Mesenchymal stem cell (in vitro differentiated cells and primary cell): ENCODE measurements around the gene FRMD8.

Source experiments
- DNase-seq: peaks from one replicate; pipeline ENCODE4 v3.0.0-alpha.2; 2013
- H2AFZ ChIP-seq: one replicate; pipeline ENCODE4 v1.6.1; 2013; ENCODE audit warnings: low read depth, mild to moderate bottlenecking, control low read depth, inconsistent platforms, low read length, moderate library complexity
- H2AK5ac ChIP-seq: 2 replicates; pipeline ENCODE4 v1.6.1; 2013; ENCODE audit warnings: low read length, moderate library complexity, mild to moderate bottlenecking, inconsistent platforms; ENCODE audit not compliant: severe bottlenecking
- H2BK120ac ChIP-seq: one replicate; pipeline ENCODE4 v1.6.1; 2013; ENCODE audit warnings: low read depth, mild to moderate bottlenecking, inconsistent platforms, low read length, moderate library complexity
- H2BK12ac ChIP-seq, 2 experiments: one replicate each; pipeline ENCODE4 v1.6.1; 2013; ENCODE audit warnings: inconsistent platforms in 2 of 2, low read length in 2 of 2, mild to moderate bottlenecking in 2 of 2, moderate library complexity in 2 of 2, control low read depth in 1 of 2
- H2BK15ac ChIP-seq: one replicate; pipeline ENCODE4 v1.6.1; 2013; ENCODE audit warnings: mild to moderate bottlenecking, low read depth, inconsistent platforms; ENCODE audit not compliant: poor library complexity, severe bottlenecking
- H2BK5ac ChIP-seq: 2 replicates; pipeline ENCODE4 v1.6.1; 2013; ENCODE audit warnings: low read depth, mild to moderate bottlenecking, low read length, control low read depth, inconsistent platforms; ENCODE audit not compliant: poor library complexity, severe bottlenecking
- H3K14ac ChIP-seq, 2 experiments: one replicate each; pipeline ENCODE4 v1.6.1; 2013; ENCODE audit warnings: inconsistent platforms in 2 of 2, low read length in 2 of 2, control low read depth in 1 of 2, mild to moderate bottlenecking in 1 of 2, moderate library complexity in 1 of 2
- H3K18ac ChIP-seq, 2 experiments: one replicate each; pipeline ENCODE4 v1.6.1; 2013; ENCODE audit warnings: inconsistent platforms in 2 of 2, low read length in 2 of 2, control low read depth in 1 of 2, low read depth in 1 of 2, mild to moderate bottlenecking in 1 of 2
- H3K23ac ChIP-seq, 2 experiments: one replicate each; pipeline ENCODE4 v1.6.1; 2013; ENCODE audit warnings: inconsistent platforms in 2 of 2, low read length in 2 of 2, mild to moderate bottlenecking in 2 of 2, moderate library complexity in 2 of 2, control low read depth in 1 of 2
- H3K27ac ChIP-seq: 2 replicates; pipeline ENCODE4 v1.5.1; 2013; ENCODE audit warnings: mild to moderate bottlenecking, moderate library complexity, low read length, control low read depth, inconsistent platforms; ENCODE audit not compliant: poor library complexity, severe bottlenecking
- H3K27me3 ChIP-seq, 2 experiments: 2 replicates each; pipeline versions ENCODE4 v1.6.1 to v1.7.0; 2013; ENCODE audit warnings: low read length in 2 of 2, mild to moderate bottlenecking in 2 of 2, moderate library complexity in 2 of 2, control low read depth in 1 of 2, inconsistent platforms in 1 of 2; ENCODE audit not compliant: control insufficient read depth in 1 of 2, insufficient read depth in 1 of 2
- H3K36me3 ChIP-seq, 2 experiments: 2 replicates each; pipeline versions ENCODE4 v1.6.1 to v1.7.0; 2013; ENCODE audit warnings: low read length in 2 of 2, control low read depth in 1 of 2, inconsistent platforms in 1 of 2, low read depth in 1 of 2, mild to moderate bottlenecking in 1 of 2; ENCODE audit not compliant: insufficient read depth in 2 of 2, control insufficient read depth in 1 of 2
- H3K4ac ChIP-seq, 2 experiments: one replicate each; pipeline ENCODE4 v1.6.1; 2013; ENCODE audit warnings: inconsistent platforms in 2 of 2, low read length in 2 of 2, mild to moderate bottlenecking in 2 of 2, moderate library complexity in 2 of 2, control low read depth in 1 of 2, low read depth in 1 of 2
- H3K4me1 ChIP-seq: 2 replicates; pipeline ENCODE4 v1.6.1; 2013; ENCODE audit warnings: low read depth, low read length, control low read depth; ENCODE audit not compliant: control insufficient read depth, insufficient read depth
- H3K4me2 ChIP-seq: 2 replicates; pipeline ENCODE4 v1.6.1; 2013; ENCODE audit warnings: low read length, mild to moderate bottlenecking, inconsistent platforms; ENCODE audit not compliant: poor library complexity, severe bottlenecking
- H3K4me3 ChIP-seq, 2 experiments: 2 replicates each; pipeline versions ENCODE4 v1.5.1 to v1.7.0; 2013; ENCODE audit warnings: low read length in 2 of 2, mild to moderate bottlenecking in 2 of 2, control low read depth in 1 of 2, low read depth in 1 of 2; ENCODE audit not compliant: insufficient read depth in 1 of 2
- H3K79me1 ChIP-seq: replicated peaks from 2 replicates; pipeline ENCODE4 v1.6.1; 2013; ENCODE audit warnings: mild to moderate bottlenecking, control low read depth, low read length, inconsistent platforms; ENCODE audit not compliant: poor library complexity, severe bottlenecking
- H3K9ac ChIP-seq: 2 replicates; pipeline ENCODE4 v1.7.0; 2013; ENCODE audit warnings: mild to moderate bottlenecking, low read length, moderate library complexity
- H3K9me3 ChIP-seq: 2 replicates; pipeline ENCODE4 v1.7.0; 2013; ENCODE audit warnings: mild to moderate bottlenecking, low read length; ENCODE audit not compliant: control insufficient read depth
- H4K8ac ChIP-seq: one replicate; pipeline ENCODE4 v1.6.1; 2013; ENCODE audit warnings: inconsistent platforms, mild to moderate bottlenecking, low read length, moderate library complexity
- H4K91ac ChIP-seq: one replicate; pipeline ENCODE4 v1.6.1; 2013; ENCODE audit warnings: mild to moderate bottlenecking, low read length, inconsistent platforms
- WGBS: methylation state at CpG from one replicate; pipeline ENCODE4 v1.1.7; 2013; ENCODE audit warnings: mixed read lengths; 5-methylcytosine and 5-hydroxymethylcytosine counted together

FRMD8 gene

GRCh38 chr11:65445604-65446445, 59.4 kb downstream of the FRMD8 start:
- H3K4ac ChIP-seq = no peak overlapping the region
- H2BK12ac ChIP-seq = no peak overlapping the region
- peak overlapping the region; percentile 74 for H3K27ac ChIP-seq

GRCh38 chr11:65446446-65447277, 60.2 kb downstream of the FRMD8 start:
- Histone ChIP-seq H3K4me2 (no peak overlapping the region), H3K4me3 (no peak overlapping the region), H4K8ac (peak overlapping the region; percentile 23), H2BK5ac (no peak overlapping the region), H2BK12ac (no peak overlapping the region), H3K4ac (no peak overlapping the region), H2BK120ac (no peak overlapping the region), H2AFZ (no peak overlapping the region), H3K14ac (peak overlapping the region in 1 of 2 experiments; percentile 36), H3K79me1 (no peaks in the 10 kb centered on the region), H3K36me3 (peaks cover 44 to 52% of the 10 kb centered on the region in 2 experiments), H3K27me3 (no peaks in the 10 kb centered on the region), H3K27ac (peak overlapping the region; percentile 74), H3K23ac (no peak overlapping the region), H3K9ac (peak overlapping the region; percentile 80), H3K18ac (peak overlapping the region; percentile 49 to 52), H3K4me1 (peaks cover 54% of the 10 kb centered on the region), H4K91ac (no peak overlapping the region), H2BK15ac (no peak overlapping the region), H3K9me3 (no peaks in the 10 kb centered on the region), H2AK5ac (no peak overlapping the region)
- WGBS = 94% methylated on average over 11 of the region's 11 CpGs
- DNase-seq = no peak

More at GRCh38 chr11:65445604-65446445, 59.4 kb downstream of the FRMD8 start:
- H4K91ac ChIP-seq = no peak overlapping the region
- 73% methylated on average over 9 of the region's 11 CpGs for WGBS
- H2AK5ac ChIP-seq = no peak overlapping the region
- DNase-seq = peak; percentile 89
- H3K4me2 ChIP-seq = no peak overlapping the region
- H3K4me3 ChIP-seq = no peak overlapping the region
- H3K4me1 ChIP-seq = peaks cover 55% of the 10 kb centered on the region
- peak overlapping the region; percentile 52 to 67 for H3K18ac ChIP-seq
- H2BK120ac ChIP-seq = no peak overlapping the region
- H3K36me3 ChIP-seq = peaks cover 49 to 53% of the 10 kb centered on the region in 2 experiments
- no peak overlapping the region for H2BK5ac ChIP-seq
- no peaks in the 10 kb centered on the region for H3K79me1 ChIP-seq
- H3K27me3 ChIP-seq = no peaks in the 10 kb centered on the region
- H4K8ac ChIP-seq = no peak overlapping the region
- H3K9me3 ChIP-seq = no peaks in the 10 kb centered on the region
- peak overlapping the region in 1 of 2 experiments; percentile 9 for H3K14ac ChIP-seq
- H2BK15ac ChIP-seq = no peak overlapping the region
- no peak overlapping the region for H3K23ac ChIP-seq
- H3K9ac ChIP-seq = peak overlapping the region; percentile 80
- no peak overlapping the region for H2AFZ ChIP-seq

GRCh38 chr11:65448074-65448417, 61.6 kb downstream of the FRMD8 start:
- Histone ChIP-seq H3K9ac (peak overlapping the region; percentile 80), H3K4me1 (peaks cover 50% of the 10 kb centered on the region), H3K4ac (no peak overlapping the region), H4K8ac (no peak overlapping the region), H3K4me3 (no peak overlapping the region), H3K4me2 (no peak overlapping the region), H3K23ac (no peak overlapping the region), H2AK5ac (no peak overlapping the region), H3K36me3 (peaks cover 35 to 44% of the 10 kb centered on the region in 2 experiments), H2BK5ac (no peak overlapping the region), H2BK15ac (no peak overlapping the region), H3K79me1 (no peaks in the 10 kb centered on the region), H4K91ac (no peak overlapping the region), H3K27me3 (no peaks in the 10 kb centered on the region), H2AFZ (no peak overlapping the region), H3K14ac (no peak overlapping the region), H2BK120ac (no peak overlapping the region), H2BK12ac (no peak overlapping the region), H3K27ac (peak overlapping the region; percentile 66), H3K9me3 (no peaks in the 10 kb centered on the region), H3K18ac (no peak overlapping the region)
- DNase-seq = peak; percentile 88
- 100% methylated on average over 2 of the region's 2 CpGs for WGBS
